Measurements from ENCODE around the gene KLHL29.

GRCh38 chr2:23691565-23691964 lies 306.6 kb downstream of the KLHL29 start:
- TF ChIP-seq CTCF (conservative IDR thresholded peaks at IDR 0.05; ENCODE audit: low read depth, low read length) (no peak), EZH2 (IDR thresholded peaks at IDR 0.05; ENCODE audit: low read length, unreplicated experiment) (no peak)
